Measurements from ENCODE around the gene ATP10B.
"Not testable (repeated sequence)": the region's sequence is repeated elsewhere in the genome, so short reads cannot be mapped to it uniquely, and the experiment has no call there.

ATP10B gene

GRCh38 chr5:160749682-160750081 is 102.3 kb downstream of the ATP10B start:
- DNase-seq: no peak

- no peak for DNase-seq
These were observed 103.0 kb downstream of the ATP10B start for GRCh38 chr5:160749026-160749425.

DNA sequence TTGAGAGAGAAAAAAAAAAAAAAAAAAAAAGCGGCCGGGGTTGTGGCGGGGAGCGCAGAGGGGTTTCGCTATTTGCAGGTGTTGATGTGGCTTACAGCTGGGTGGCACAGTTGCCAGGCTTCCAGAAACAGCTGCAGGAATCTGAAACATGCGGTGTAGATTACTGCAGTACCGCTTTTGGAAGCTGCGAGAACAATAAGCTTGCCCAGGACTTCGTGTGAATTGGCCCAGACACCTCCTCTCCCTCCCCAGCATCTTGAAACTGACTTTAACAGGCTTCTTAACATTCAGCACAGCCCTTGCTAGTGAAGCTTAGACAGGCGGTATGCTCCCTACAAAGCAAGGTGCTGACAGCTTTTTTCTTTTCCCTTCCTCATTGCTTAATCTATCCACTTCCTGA is 104.0 kb downstream of the ATP10B start:
- DNase-seq: no peak

- DNase-seq: no peak
These were observed 104.5 kb downstream of the ATP10B start for GRCh38 chr5:160747559-160747958.

GRCh38 chr5:160744268-160745101 is 107.5 kb downstream of the ATP10B start:
- no peak for DNase-seq

- DNase-seq: no peak
These were observed 109.0 kb downstream of the ATP10B start for GRCh38 chr5:160743027-160743426.

DNA sequence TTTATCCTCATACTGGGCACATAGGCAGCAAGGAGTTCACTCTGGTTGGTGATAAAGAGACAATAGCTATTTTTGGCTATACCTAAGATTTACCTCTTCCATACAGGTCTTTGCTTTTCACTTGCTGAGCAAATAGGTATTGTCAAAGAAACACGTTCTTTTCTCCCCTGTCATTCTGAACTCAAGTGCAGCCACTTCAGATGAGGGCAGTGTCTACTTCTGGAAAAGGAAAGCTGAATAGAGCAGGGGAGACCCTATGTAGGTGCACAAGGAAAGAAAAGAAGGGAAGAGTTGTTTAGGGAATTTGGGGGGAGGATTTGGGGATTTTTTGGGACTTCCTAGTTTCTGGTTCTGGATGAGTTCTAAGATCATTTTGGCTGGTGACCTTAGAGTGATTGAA is 109.6 kb downstream of the ATP10B start:
- DNase-seq: no peak

- no peak for DNase-seq
These were observed 124.6 kb downstream of the ATP10B start for GRCh38 chr5:160727296-160727997.

GRCh38 chr5:160726721-160727120 is 125.3 kb downstream of the ATP10B start:
- no peak for DNase-seq

GRCh38 chr5:160720822-160721221 is 131.2 kb downstream of the ATP10B start:
- DNase-seq: no peak

- not testable (repeated sequence) for DNase-seq
These were observed 136.5 kb downstream of the ATP10B start for GRCh38 chr5:160715508-160715907.

DNA sequence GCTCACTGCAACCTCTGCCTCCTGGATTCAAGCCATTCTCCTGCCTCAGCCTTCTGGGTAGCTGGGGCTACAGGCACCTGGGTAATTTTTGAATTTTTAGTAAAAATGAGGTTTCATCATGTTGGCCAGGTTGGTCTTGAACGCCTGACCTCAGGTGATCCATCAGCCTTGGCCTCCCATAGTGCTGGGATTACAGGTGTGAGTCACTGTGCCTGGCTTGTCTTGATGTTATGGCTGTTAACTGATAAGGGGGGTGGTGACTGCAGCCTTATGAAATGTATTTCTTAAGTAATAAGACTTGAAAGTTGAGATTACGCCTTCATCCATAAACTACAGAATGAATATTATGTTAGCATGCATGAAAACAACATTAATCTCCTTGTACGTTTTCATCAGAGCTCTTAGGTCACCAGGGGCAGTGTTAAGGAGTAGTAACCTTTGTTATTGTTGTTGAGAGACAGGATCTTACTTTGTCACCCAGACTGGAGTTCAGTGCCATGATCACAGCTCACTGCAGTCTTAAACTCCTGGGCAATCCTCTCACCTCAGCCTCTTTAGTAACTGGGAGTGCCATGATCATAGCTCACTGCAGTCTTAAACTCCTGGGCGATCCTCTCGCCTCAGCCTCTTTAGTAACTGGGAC is 148.3 kb downstream of the ATP10B start:
- DNase-seq: no peak

- peak in 1 of 2 donors; percentile 1 for DNase-seq
These were observed 149.1 kb downstream of the ATP10B start for GRCh38 chr5:160702934-160703333.

DNA sequence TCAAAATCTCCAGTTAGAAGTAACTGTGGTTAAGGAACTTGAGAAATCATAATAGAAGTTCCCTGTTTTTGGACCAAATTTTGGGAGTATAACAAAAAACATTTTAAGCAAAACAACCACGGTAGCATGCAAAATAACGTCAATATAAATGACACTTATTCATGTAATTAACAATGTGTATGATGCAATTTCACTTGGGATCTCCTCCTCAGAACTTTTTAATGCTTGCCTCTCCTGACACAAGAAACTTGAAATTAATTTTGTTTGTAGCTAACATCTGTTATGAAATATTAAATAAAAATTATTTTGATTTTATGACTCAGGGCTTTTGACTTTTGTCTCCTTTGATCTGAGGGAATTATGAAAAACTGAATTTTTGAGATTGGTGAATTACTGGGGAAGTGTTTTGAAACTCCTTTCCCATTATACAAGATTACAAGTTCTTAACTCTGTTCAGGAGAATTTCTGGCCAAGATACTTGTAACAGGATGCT is 149.7 kb downstream of the ATP10B start:
- DNase-seq: no peak

DNA sequence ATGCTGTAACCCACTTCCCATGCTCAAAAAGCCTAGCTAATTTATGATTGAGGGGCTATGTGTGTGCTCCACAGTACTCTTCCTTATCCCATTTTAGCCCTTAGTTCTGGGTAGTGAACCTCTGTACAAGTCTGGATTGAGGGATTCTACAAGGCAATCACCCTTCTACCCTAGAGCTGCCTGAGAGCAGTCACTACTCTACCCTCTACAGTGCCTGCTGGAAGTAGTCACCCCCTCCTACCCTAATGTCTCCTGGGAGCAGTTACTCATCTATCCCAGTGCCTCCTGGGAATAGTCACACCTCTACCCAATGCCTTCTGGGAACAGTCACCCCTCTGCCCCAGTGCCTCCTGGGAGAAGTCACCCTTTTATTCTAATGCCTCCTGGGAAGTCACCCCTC is 150.6 kb downstream of the ATP10B start:
- no peak for DNase-seq

DNA sequence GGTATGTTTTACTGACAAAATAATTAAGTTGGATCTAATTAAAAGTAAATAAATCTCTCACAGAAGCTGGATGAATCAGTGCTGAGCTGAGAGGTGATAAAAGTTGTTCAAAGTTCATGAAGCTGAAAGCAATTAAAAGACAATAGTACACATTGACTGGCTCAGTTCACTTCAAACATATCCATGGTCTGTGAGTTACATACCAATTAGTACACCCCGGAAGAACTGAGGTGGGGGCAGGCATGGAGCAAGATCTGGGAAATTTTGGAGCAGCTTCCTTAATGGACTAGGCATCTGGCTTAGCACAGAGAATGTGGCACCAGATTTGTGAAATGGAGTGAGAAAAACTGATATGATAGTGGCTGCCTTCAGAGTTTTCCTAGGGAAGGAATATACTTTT is 152.7 kb downstream of the ATP10B start:
- no peak for DNase-seq

DNA sequence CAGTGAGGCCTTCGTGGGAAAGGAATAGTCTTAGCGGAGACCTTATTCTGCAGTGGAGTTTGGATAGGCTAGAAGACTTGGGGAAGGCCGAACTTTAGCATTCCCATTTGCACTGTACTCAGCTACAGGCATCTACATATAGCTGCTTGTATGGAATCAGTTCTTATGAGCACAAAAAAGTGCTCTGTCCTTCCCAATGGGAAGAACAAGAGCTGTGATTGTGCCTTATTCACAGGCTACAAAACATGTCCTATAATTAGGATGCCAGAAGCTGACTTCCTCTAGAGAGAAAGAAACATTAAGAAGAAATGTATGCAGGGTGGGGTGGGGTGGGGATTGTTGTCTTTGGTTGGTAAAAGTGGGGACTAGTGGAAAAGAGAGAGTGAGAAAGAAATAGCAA is 154.7 kb downstream of the ATP10B start:
- no peak for DNase-seq

DNA sequence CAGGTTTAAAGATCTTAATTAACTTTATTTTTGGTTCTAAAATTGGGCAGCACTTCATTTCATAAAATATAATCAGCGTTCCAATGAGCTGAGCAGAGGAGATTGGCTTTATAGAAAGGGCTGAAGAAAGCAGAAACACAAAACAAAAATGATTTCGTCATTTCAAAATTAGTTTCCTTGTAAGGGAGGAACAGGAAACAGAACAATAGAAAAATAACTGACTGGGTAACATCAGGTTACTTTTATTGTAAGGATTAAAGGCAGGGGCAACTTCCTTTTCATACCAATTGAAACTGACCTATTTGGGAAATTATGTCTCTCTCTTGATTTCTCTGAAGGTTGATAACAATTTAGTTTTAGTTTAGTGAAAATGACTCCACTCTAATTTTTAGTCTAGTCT is 157.1 kb downstream of the ATP10B start:
- DNase-seq: no peak

GRCh38 chr5:160693831-160694465 is 158.1 kb downstream of the ATP10B start:
- no peak for DNase-seq

- no peak for DNase-seq
These were observed 159.7 kb downstream of the ATP10B start for GRCh38 chr5:160692271-160692670.

DNA sequence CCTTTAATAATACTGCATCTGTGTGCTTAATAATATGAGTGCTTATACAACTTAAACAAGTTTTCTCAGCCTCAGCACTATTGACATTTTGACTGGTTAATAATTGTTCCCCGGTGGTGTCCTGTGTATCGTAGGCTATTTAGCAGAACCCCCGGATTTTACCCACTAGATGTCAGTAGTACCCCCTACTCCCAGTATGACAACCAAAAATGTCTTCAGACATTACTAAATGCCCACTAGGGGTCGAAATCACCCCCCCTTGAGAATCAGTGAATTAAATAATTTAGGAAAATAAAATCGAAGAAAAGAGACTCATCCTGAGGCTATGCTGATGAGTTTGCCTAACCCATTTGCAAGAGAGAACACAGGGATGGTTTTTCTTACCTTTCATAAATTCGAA is 166.3 kb downstream of the ATP10B start:
- no peak for DNase-seq

DNA sequence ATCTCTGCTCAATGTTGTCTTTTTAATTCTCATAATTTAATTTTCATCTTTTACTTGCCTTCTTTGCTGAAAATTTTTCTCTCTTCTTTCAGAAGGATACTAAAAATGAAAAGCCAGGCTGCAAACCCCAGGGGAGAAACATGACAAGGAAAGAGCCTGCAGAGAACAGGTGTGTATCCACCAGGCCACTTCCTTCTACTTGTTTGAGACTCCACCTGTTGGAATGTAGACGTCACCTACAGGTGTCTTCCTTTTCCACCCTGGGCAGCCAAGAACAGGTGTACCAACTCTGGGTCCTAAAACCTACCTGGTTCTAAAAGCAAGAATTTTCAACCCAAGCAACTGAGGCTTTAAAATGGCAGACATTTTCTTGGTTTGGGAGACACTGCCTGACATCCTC is 166.8 kb downstream of the ATP10B start:
- DNase-seq: no peak

Data from CD4-positive, alpha-beta T cell treated with Interleukin-1 beta for 1 hour (primary cell).